AG09319 (cell line): ENCODE measurements around the gene DGKD.

Source experiments
- DNase-seq: peaks from one replicate; pipeline ENCODE4 v3.0.0-alpha.2; 2010; ENCODE audit warnings: low read depth; ENCODE audit errors: extremely low read depth
- CTCF ChIP-seq: IDR thresholded peaks from 2 replicates; pipeline ENCODE4 v1.5.1; 2011; ENCODE audit warnings: low read depth, mild to moderate bottlenecking, inconsistent platforms, low read length, moderate library complexity

Gene DGKD

GRCh38 chr2:233424154-233424951 lies 70.1 kb downstream of the DGKD start:
- DNase-seq: no peak
- TF ChIP-seq CTCF: no peak

- DNase-seq: peak; percentile 22
- TF ChIP-seq CTCF: no peak
Observed at GRCh38 chr2:233426619-233427342, 72.5 kb downstream of the DGKD start.

DNA sequence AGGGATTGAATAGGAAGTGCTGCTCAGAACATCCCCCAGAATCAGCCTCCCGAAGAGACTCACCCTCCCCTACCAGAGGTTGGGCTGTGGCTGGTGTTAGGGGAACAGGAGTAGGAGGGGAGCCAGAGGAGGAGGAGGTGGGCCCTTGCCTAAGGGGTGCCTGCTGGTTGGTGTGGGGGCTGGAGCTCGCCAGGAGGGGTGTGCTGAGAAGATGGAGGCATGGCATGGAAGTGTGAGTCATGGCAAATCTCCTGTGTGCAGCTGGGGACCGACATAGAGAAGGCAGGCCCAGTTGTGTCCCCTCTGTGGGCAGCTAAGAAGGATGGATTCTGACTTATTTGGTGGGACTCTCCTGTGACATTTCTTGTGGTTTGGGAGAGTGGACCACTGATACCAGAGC lies 73.7 kb downstream of the DGKD start:
- no peak for DNase-seq
- no peak for TF ChIP-seq CTCF

DNA sequence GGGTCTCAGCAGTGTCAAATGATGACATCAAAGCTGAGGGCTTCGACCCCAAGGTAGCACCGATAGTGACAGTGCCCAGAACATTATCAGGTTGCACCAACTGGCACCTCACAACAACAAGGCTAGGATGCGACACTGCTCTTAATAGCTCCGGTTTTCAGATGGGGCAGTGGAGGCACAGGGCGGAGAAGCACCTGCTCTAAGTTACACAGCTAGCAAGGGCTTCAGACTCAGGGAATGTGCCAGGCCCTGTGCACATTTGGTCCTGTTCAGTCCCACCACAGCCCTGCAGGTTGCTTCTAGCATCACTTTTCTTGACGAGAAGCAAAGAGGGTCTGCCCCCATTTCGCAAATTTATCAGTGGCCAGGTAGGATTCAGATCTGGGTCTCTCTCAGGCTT lies 74.1 kb downstream of the DGKD start:
- no peak for DNase-seq
- TF ChIP-seq CTCF: no peak

DNA sequence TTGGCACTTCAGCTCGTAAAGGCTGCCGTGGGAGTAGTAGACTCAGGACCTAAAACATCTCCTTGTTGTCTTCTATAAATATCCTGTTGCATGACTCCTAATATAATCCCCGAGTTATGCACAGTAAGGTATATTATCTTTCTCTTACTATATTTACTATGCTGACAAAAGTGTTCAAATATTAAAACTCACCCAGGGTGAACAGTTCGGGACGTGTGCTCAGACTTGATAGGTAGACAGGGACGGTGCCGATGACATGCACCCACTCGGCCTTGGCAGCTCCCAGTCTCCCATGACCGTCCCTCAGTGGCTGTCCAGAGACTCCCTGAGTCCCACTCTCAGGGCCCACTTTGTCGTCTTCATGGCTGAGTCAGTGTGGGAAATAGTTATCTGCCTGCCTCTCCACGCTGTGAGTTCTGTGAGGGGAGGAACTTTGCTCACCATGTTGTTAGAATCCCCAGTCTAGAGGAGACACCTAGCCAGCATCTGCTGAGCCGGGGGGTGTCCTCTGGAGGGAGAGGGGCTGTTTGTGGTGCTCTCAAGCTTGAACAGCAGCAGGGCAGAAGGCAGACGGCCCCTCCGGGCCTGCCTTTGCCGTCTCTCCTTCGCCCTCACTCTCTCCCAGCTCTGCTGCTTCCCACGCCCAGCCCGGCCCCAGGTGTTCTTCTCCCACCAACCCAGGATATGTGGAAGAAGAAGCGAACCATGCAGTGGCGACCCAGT lies 75.0 kb downstream of the DGKD start:
- no peak for TF ChIP-seq CTCF
- no peak for DNase-seq

DNA sequence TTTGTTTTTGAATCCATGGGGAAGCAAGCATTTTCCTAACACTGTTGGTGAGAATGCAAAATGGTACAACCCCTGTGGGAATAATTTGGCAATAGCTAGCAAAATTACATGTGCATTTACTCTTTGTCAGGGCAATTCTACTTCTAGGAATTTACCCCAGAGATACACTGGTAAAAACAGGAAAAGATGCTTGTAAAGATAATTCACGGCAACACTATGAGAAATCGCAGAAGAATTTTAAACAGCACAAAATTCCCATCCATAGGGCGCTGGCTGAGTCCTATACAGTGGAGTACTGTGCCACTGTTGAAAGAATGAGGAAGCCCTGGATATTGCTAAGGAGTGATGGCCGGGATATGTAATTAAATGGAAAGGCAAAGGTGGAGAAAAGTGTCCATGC lies 75.8 kb downstream of the DGKD start:
- no peak for TF ChIP-seq CTCF
- no peak for DNase-seq

DNA sequence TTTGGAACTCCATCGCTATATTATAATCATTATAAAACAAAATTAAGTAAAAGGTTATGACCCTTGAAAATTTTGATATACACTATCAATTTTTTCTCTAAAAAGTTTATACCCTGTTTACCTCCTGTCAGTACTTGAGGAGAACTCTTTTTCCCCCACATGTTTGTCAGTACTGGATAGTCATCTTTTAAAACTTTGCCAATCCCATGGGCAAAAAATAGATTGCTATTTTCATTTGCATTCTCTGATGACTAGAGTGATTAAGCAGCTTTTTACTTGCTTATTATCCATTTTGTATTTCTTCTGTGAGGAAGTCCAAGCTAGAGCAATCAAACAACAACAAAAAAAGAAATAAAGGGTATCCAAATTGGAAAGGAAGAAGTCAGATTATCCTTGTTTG lies 76.4 kb downstream of the DGKD start:
- no peak for DNase-seq
- no peak for TF ChIP-seq CTCF
